ENCODE measurements around the gene HLA-DOA.

- no peak for TF ChIP-seq POLR2A (IDR thresholded peaks at IDR 0.05)
- TF ChIP-seq, protein P1, sequence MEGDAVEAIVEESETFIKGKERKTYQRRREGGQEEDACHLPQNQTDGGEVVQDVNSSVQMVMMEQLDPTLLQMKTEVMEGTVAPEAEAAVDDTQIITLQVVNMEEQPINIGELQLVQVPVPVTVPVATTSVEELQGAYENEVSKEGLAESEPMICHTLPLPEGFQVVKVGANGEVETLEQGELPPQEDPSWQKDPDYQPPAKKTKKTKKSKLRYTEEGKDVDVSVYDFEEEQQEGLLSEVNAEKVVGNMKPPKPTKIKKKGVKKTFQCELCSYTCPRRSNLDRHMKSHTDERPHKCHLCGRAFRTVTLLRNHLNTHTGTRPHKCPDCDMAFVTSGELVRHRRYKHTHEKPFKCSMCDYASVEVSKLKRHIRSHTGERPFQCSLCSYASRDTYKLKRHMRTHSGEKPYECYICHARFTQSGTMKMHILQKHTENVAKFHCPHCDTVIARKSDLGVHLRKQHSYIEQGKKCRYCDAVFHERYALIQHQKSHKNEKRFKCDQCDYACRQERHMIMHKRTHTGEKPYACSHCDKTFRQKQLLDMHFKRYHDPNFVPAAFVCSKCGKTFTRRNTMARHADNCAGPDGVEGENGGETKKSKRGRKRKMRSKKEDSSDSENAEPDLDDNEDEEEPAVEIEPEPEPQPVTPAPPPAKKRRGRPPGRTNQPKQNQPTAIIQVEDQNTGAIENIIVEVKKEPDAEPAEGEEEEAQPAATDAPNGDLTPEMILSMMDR (IDR thresholded peaks at IDR 0.05): no peak
Observed at GRCh38 chr6:32974541-32975308, 34.7 kb downstream of the HLA-DOA start.

Data from adrenal gland (tissue), 5 donors.